ENCODE data around the gene SPEM3. TPM values are rescaled to one million over a fixed set of nuclear protein-coding genes. Genes with fewer than 3 reads are reported as not detected.

SPEM3 gene
- not detected for total RNA-seq

- no peak for DNase-seq (ENCODE audit: low spot score)
- intact Hi-C loops (cut with DNase I) = no loop called here
These were observed at the start of gene SPEM3 for GRCh38 chr17:7428557-7428956. SPEM3 (plus strand) TSS chr17:7428857; CDS start chr17:7428903, 46 bp downstream.

GRCh38 chr17:7379134-7379533, 49.5 kb upstream of the SPEM3 start:
- ATAC-seq (no peak), DNase-seq (ENCODE audit: low spot score) (no peak)
- intact Hi-C loops (cut with DNase I) = no loop called here

More at GRCh38 chr17:7428557-7428956, at the start of gene SPEM3:
- no peak for ATAC-seq

- ATAC-seq (no peak), DNase-seq (ENCODE audit: low spot score) (no peak)
These were observed 48.3 kb upstream of the SPEM3 start for GRCh38 chr17:7380321-7380720.

DNA sequence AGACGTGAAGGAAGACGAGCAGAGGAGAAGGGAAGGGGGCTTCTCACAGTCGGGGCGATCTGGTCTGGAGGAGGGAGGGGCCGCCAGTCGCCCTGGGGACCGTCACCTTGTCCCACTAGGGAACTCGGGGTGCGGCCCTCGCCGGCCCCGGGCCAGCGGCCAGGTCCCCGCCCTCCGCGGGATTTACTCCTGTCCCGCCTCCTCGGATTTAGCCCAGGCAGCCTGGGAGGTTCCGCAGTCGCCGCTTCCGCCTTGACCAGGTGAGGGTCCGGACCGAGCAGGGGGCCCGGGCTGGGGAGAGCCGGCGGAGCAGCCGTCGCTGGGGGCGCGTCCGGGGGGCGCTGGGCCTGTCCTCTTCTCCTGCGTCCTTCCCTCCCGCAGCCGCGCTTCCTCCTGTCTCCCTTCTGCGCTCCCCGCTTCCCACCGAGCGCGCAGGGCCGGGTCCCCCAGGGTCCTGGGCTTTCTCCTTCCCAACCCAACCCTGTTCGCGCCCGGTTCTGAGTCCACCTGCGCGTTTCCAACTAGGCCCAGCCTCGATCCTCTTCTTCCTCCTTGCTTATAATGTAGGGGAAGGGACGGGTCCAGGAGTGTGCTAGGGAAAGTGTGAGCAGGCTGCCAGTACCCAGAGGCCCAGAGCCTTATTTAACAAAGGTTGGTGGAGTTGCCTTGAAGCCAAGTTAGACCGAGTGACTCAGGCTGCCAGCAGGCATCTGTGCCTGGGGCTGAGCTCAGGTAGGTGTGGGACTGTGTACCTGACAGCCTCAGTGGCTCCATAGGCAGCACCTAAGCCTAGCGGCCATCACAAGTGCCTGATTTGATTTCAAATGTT, 47.6 kb upstream of the SPEM3 start, which contains the start of gene TNK1:
TNK1 (plus strand) TSS at position 235 of the 829 bp plus-strand sequence. CDS start 1,838 bp downstream, outside the sequence.
- ATAC-seq = peak; percentile 38
- intact Hi-C loops (cut with DNase I) = no loop called here

More at GRCh38 chr17:7380321-7380720, 48.3 kb upstream of the SPEM3 start:
- intact Hi-C loops (cut with DNase I) = no loop called here

DNA sequence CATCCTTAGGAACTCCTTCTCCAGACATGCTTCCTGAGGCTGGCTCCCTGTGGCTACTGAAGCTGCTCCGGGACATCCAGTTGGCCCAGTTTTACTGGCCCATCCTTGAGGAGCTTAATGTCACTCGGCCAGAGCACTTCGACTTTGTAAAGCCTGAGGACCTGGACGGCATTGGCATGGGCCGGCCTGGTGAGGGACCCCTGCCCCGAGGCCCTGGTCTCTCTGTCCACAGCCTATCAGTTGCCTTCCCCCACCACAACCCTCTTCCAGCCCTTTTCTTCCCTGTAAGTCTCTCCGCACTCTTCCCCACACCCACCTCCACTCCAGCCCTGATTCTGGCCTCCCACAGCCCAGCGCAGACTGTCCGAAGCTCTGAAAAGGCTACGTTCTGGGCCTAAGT, 45.8 kb upstream of the SPEM3 start:
- intact Hi-C loops (cut with DNase I) = no loop called here
- DNase-seq (ENCODE audit: low spot score) (no peak), ATAC-seq (no peak)

More for the DNA sequence above, 47.6 kb upstream of the SPEM3 start, which contains the start of gene TNK1:
- DNase-seq (ENCODE audit: low spot score) = peak; percentile 71

DNA sequence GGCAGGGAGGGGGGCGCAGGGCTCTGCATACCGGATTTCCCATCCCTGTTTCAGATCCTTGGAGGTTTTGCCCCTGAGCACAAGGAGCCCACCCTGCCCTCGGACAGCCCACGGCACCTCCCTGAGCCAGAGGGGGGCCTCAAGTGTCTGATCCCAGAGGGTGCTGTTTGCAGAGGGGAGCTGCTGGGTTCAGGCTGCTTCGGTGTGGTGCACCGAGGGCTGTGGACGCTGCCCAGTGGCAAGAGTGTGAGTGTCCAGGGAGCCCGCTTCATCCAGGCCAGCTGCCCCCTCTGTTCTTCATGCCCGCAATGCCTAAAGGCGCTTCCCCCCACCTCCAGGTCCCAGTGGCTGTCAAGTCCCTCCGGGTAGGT, 45.3 kb upstream of the SPEM3 start:
- intact Hi-C loops (cut with DNase I) = no loop called here
- no peak for DNase-seq (ENCODE audit: low spot score)
- peak; percentile 5 for ATAC-seq

- ATAC-seq = peak; percentile 80
- intact Hi-C loops (cut with DNase I) = no loop called here
- DNase-seq (ENCODE audit: low spot score) = no peak
These were observed 44.7 kb upstream of the SPEM3 start for GRCh38 chr17:7383742-7384488.

DNA sequence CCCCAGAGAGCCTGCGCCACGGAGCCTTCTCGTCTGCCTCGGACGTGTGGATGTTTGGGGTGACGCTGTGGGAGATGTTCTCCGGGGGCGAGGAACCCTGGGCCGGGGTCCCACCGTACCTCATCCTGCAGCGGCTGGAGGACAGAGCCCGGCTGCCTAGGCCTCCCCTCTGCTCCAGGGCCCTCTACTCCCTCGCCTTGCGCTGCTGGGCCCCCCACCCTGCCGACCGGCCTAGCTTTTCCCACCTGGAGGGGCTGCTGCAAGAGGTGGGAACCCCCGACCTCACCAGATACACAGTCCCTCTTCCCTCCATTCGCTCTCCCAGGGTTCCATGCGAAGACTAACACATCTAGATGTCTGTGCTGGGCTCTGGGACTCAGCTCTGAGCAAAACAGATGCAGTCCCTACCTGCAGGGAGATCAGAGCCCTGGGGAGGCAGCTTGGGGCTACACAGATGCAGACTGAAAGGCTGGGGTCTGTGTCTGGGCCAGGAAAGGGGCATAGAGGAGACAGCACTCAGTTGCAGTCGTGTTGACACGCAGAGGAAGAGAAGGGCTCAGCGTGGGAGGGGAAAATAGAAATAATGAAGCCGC, 44.1 kb upstream of the SPEM3 start:
- ATAC-seq (no peak), DNase-seq (ENCODE audit: low spot score) (no peak)
- intact Hi-C loops (cut with DNase I) = no loop called here

GRCh38 chr17:7388856-7389255, 39.8 kb upstream of the SPEM3 start:
- intact Hi-C loops (cut with DNase I) = no loop called here

GRCh38 chr17:7389924-7390910, 38.4 kb upstream of the SPEM3 start:
- intact Hi-C loops (cut with DNase I) = no loop called here
- ATAC-seq (no peak), DNase-seq (ENCODE audit: low spot score) (no peak)

More at GRCh38 chr17:7388856-7389255, 39.8 kb upstream of the SPEM3 start:
- no peak for ATAC-seq
- DNase-seq (ENCODE audit: low spot score) = no peak

- no peak for DNase-seq (ENCODE audit: low spot score)
- intact Hi-C loops (cut with DNase I) = no loop called here
- no peak for ATAC-seq
These were observed 37.4 kb upstream of the SPEM3 start for GRCh38 chr17:7391307-7391706.

GRCh38 chr17:7392696-7393612, 35.7 kb upstream of the SPEM3 start:
- DNase-seq (ENCODE audit: low spot score) (no peak), ATAC-seq (no peak)
- intact Hi-C loops (cut with DNase I) = no loop called here

DNA sequence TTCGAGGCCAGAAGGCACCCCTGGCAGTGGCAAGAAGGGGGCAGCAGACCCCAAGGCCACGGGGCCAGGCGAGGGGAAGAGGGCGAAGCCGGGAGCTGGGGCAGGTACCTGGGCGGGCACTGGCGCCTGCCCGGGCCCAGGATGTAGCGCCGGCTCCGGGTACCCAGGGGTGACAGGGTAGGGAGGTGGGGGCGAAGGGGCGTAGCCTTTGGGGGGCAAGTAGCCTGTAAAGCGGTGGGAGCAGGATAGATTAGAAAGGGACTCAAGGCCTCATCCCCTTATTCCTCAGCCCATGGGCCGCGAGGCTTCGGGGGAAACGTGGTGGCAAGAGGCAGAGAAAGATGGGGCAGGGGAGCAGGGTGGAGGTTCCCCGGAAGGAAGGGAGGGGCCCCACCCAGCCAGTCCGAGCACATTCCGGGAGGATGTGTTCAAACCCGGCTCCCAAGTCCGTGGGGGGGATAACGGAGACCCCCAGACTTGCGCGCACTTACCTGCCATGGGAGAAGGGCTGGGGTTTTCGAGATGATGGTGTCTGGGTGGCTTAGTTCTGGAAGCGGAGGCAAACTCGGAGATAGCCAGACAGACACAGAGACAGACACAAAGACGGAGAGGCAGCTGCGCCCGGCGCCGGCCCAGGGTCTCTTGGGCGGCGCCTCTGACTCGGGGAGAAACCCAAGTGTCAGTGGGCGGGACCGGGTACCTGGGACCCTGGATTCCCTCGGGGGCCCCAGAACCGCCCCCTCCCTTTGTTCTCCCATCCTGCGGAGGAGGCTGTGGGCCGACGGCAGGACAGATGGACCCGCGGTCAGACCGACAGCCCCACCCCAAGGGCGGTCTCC, 34.8 kb upstream of the SPEM3 start:
- DNase-seq (ENCODE audit: low spot score) = no peak
- intact Hi-C loops (cut with DNase I) = no loop called here
- peak; percentile 49 for ATAC-seq

DNA sequence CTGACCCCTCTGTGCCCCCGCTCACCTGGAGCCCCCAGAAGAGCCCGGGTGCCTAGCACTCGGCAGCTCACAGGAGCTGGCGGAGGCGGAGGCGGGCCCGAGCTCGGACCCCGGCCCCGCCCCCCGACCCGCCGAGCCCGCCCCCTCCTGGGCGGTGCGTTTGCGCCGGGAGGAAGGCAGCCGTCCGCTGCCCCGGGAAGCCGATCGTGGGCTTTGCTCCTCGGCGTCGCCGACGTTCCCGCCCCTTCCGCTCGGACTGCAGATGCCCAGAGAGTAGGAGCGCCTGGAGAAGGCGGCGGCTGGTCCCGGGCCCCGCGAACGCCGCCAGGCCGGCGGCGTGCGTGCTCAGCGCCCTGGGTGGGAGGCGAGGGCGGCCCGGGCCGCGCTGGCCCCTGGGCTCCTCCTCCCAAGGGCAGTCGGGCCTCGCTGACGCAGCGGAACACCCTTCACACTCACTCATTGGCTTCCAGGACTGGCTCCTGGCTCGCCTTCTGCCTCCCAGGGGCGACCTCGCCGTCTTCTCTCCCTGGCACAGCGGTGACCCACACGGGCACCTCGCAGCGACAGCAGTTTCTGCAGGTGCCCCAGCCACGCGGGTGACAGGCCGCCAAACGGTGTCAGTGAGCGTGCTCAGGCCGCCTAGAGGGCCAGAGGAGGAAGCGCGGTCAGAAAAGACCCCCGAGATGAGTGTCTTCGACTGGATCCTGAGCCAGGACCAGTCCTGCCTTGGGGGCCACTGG, 34.0 kb upstream of the SPEM3 start, which contains the start of gene PLSCR3:
PLSCR3 (minus strand) TSS at position 74 of the 740 bp plus-strand sequence. CDS start 415 bp downstream, outside the sequence.
- intact Hi-C loops (cut with DNase I) = no loop called here

DNA sequence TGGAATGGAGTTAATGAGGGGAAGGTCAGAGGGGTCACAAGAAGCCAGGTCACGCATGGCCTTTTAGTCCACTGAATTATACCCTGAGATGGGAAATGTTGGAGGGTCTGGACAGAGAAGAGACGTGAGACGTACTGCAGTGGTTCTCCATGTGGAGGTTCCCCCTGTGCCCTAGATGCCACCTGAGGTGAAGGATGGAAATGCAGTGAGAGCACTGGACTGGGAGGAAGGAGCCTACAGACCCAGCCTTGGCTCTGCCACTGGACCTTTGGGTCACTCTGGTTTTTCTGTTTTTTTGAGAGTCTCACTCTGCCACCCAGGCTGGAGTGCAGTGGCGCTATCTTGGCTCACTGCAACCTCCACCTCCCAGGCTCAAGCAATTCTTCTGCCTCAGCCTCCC, 32.5 kb upstream of the SPEM3 start:
- intact Hi-C loops (cut with DNase I) = no loop called here
- no peak for ATAC-seq
- DNase-seq (ENCODE audit: low spot score) = no peak

More for the DNA sequence above, 34.0 kb upstream of the SPEM3 start, which contains the start of gene PLSCR3:
- peak; percentile 93 for ATAC-seq
- peak; percentile 93 for DNase-seq (ENCODE audit: low spot score)

DNA sequence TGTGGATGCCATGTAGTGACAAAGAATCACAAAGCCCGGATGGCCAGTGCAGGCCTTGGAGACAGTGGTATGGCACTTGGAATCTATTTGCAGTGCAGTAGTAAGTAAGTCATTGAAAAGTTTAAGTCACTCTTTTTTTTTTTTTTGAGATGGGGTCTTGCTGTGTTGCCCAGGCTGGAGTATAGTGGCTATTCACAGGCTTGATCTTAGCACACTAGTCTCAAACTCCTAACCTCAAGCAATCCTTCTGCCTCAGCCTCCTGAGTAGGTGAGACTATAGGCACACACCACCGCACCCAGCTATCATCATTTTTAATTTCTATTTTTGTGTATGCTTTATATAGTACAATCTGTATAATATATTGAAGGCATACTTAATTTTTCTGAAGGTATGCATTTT, 30.0 kb upstream of the SPEM3 start:
- intact Hi-C loops (cut with DNase I) = no loop called here
- no peak for ATAC-seq
- DNase-seq (ENCODE audit: low spot score) = no peak
